Cardiac septum (tissue), 1 donor: ENCODE measurements around the gene KCP. TPM values are rescaled to one million over a fixed set of nuclear protein-coding genes. Genes with fewer than 3 reads are reported as not detected.
A peak's percentile ranks its signal among the peaks of the same experiment; 100 is the strongest.
"Not testable (repeated sequence)": the region's sequence is repeated elsewhere in the genome, so short reads cannot be mapped to it uniquely, and the experiment has no call there.

Source experiments
- DNase-seq: peaks from one replicate; pipeline ENCODE4 v3.0.0-alpha.2; 2020; ENCODE audit warnings: low spot score
- intact Hi-C: fragments of 100-400 bp; cut with DNase I; formaldehyde crosslinking; loops from one replicate; pipeline ENCODE4 v1.14.0; 2022
- total RNA-seq: library from RNA; stranded (reverse); fragmentation: NEBNext Ultra II Directional; extraction: Animal tissue kit (Norgen Biotek cat#: 25700); gene quantifications from one replicate; pipeline ENCODE4 v1.2.1, GENCODE V29; 2021
- donor health status: DM: no; HTN: no; CAD: no.

The KCP gene
- total RNA-seq, 1 donor from 2014 or later: 0.35 TPM

DNA sequence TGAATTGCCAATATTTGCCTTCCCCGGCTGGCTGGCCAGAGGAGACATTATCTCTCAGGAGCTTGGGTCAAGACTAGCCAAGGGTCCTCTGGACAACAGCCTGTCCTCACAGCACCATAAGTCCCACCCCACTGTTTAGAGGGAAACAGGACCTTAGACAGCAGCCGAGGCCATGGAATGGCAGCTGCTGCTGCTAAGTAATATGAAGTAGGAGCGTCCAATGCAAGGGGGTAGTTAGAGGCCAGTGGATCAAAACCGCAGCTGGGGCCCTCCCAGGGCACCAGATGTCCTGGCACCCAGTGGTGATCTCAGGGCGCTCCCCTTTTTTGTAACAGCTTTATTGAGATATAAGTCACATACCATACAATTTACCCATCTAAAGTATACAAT, 12.9 kb upstream of the KCP start:
- intact Hi-C loops: no loop called here
- peak; percentile 22 for DNase-seq

DNA sequence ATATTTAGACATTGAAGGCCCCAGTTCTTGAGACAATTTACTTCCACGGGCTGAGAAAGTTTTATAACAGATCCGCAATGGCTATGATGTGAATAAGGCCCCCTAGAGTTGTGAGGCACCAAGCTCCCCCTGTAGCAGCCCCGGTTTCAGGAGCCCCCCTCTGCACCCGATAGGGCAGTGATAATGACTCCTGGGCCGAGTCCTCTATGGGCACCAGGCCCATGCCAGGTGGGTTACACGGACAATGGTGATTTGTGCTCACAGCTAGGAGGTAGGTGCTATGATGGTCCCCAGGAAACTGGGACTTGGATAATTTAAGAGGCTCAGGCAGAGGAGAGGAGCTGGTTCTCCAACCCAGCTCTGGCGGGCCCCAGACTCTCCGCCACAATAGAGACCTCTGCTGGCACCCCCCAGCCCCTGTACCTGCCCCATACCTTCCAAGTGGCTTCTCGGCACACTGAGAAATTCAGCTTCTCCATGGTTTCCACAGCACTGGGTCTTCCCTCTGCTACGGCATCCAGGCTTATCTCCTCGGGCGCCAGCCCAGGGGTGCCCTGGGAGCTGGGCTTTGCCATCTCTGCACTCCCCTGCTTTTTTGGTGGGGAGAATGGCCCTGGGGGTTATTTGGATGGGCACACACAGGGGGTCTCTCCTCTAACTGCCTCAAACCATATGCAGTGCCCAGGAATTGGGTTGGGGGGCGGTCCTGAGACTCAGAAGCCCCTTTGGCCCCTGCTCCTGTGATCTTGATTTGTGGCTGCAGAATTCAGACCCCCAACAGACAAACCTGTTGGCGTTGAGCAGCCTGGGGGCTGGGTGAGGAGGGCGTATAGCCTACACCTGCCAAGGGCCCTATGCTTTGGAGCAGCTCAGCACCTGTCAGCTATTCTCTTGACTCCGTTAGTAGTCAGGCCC, 12.2 kb upstream of the KCP start:
- intact Hi-C loops: no loop called here
- DNase-seq: peak; percentile 57

DNA sequence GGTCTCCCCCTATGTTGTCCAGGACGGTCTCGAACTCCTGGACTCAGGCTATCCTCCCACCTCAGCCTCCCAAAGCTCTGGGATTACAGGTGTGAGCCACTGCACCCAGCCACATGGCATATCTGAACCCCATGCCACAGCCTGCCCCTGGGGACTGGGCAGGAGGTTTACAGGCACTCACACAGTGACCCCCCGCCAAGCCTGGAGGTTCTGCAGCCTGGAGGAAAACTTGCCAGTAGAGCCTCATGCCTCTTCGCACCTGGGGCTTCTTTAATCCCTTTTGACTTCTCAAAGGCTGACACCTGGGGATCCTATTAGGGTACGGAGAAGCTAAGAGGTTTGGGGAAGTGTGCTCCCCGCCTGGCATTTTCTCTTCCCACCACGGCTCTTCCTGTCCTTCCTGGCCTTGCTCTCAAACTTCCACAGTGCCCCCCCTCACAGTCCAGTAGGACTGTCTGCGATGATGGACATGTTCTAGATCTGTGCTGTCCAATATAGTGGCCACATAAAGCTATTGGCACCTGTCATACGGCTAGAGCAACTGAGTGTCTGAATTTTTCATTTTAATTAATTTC, 11.4 kb upstream of the KCP start:
- intact Hi-C loops: no loop called here
- DNase-seq: peak; percentile 71

DNA sequence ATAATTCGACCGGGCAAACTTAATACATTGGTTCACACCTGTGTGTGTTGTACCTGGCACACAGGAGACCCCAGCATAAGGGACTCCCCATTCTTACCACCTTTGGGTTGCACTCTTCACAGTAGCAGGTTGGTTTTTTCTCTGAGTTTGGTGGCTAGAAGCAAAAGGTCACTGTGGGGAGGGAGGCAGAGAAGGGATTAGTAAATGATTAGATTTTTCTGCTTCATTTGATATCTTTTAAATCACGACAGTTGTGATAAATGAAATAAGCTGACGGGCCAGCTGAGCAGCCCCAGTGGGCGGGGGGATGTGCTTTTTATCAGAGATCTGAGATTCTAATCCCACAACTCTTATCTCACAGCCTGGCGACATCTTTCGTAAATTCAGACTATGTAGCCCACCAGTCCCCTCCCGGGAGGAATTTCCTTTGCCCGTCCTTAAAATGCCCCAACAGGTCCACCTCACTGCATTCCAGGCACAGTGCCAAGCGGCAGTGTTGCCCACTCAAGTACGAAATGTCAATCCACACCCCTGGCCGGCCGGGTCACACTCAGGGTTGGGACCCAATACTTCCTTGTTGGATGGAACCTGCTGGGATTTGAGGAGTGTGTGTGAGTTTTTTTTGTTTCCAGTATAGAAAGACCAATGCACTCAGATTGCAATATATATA, 10.5 kb upstream of the KCP start:
- peak; percentile 61 for DNase-seq
- intact Hi-C loops: no loop called here

DNA sequence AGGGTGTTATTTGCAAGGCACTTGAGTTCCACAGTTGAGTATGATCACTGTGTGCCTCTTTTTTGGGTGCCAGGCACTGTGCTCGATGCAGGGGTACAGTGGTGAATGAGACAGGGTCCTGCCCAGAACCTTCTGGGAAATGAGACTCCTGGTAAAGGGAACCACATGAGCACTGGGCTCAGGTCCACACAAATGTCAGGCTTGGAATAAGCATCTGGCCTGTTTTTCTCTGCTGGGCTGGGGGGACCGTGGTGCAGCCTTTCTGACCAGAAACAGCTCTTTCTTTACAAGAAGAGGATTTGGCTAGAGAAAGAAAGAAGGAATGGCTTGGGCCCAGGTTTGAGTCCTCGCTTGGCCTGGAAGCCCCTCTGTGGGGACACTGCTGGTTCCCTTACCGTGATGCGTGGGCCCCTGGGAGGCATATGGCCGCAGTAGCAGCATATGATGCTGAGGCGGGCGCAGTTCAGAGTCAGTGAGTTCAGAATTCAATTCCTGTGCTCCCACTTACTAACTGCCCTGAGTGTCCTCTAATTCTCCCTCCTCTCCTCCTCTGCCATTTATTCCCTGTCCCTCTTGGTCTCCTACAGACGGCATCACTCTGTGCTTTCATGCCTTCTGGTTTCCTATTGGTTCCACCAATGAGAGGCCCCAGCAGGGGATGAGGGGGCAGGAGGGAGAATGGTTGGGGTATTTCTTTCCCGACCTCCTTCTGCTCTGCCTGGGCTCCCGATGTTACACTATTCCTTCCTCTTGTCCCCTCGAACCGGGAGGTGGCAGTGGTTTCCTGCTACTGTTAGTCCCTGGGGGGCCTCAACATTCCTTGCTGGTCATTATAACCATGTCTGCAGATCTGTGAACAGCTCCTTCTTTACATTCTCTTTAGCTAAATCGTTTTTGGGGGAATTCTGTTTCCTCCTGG, 9.6 kb upstream of the KCP start:
- intact Hi-C loops: no loop called here
- peak; percentile 41 for DNase-seq

DNA sequence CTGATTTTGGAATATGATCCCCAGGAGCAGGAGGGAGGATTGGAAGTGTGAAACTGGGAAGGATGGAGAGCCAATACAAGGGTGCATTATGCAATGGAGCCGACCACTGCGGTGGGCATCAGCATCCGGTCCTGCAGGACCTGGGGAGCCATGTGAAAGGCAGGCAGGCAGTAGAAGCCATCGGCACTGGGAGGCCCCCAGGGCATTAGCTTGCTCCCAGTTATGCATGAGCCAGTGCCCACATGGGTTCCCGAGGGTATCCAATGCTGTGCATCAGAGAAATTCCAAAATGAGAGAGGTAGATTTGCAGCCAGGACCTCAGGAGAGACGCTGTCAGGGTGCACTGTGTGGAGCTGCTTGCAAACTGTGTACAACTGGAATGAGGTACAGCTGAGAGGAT, 8.7 kb upstream of the KCP start:
- intact Hi-C loops: no loop called here
- peak; percentile 15 for DNase-seq

DNA sequence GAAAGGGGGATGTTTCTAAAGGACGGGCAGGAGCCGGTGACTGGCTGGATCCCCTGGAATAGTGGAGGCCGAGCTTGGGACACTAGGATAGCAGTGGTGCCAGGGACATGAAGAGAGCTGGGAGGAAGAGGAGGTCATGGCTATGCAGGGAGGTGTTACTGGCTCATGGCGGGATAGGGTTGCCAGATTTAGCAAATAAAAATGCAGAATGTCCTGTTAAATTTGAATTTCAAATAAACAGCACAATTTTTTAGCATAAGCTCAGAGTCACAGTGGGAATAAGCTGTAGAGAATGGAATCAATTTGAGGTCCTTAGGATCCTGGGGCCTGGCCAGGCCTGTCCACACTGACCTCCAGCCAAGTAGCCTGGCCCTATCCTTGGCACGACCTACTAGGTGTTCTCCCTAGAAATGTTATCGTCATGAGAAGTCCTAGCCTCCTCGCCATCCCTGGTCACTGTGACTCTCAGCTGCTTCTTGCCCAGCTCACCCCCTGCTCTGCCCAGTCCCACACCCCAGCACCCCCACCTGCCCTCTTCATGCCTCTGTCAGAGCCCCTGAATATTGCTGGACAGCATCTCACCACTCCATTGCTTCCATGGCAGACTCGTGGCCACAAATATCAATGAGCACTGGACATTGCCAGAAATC, 7.6 kb upstream of the KCP start:
- intact Hi-C loops: no loop called here

DNA sequence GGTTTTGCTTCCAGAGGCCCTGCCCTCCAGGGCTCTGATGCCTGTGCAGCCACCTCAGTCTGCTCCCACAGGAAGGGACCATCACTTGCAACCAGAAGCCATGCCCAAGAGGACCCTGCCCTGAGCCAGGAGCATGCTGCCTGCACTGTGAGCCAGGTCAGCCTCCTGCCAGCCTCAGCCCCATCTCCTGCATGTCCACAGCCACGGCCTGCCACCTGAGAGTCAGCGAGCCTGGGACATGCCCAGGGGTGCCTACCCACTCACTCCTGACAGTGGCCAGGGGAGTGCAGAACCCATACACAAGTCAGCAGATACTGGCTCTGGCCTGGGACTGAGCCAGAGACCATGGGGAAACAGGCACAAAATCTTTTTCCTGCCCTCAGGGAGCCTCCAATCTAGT, 6.6 kb upstream of the KCP start:
- peak; percentile 72 for DNase-seq

More for the DNA sequence above, 7.6 kb upstream of the KCP start:
- peak; percentile 20 for DNase-seq

DNA sequence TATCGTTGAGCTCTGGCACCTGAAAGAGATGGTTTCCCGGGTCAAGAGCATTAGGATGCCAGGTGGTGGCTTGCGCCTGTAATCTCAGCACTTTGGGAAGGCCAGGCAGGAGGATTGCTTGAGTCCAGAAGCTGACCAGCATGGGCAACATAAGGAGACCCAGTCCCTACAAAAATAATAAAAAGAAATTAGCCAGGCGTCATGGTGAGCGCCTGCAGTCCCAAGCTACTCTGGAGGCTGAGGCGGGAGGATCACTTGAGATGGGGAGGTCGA, 6.1 kb upstream of the KCP start:
- no peak for DNase-seq
- intact Hi-C loops: no loop called here

More for the DNA sequence above, 6.6 kb upstream of the KCP start:
- intact Hi-C loops: no loop called here

DNA sequence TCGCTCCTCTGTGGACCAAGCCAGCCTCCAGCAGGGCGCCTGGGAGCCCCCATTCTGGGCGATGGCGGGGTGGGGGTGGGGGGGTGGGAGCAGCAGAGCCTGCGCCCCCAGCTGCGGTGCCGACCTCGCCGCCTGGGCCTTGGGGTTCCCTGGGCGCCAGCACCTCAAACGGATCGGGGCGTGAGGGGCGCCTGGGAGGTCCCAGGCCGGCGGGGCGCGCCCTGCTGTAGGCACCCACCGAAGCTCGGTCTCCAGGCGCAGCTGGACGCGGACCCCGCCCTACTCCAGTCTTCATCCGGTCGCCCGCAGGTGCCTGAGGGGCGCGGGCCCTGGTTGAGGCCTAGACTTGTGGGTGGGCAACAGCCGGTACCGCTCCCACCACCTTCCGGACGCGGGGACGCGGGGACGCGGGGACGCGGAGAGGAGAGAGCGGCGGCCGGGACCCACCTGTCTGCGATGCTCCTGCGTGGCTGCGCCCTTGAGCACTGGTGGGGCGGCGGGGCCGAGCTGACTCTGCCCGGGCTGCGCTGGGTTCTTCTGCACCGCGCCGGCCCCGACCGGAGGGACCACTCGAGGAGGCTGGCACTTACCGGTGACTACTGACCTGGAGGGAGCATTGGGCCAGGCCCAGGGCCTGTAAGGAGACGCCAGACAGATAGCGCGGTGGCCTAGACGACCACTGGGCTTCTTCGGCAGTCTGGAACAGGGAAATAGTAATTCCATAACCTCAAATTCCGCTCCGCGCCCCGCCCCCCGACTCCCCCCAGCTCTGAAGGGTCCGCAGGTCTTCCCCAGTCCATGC, 5.5 kb upstream of the KCP start:
- DNase-seq: peak; percentile 39
- intact Hi-C loops: no loop called here

DNA sequence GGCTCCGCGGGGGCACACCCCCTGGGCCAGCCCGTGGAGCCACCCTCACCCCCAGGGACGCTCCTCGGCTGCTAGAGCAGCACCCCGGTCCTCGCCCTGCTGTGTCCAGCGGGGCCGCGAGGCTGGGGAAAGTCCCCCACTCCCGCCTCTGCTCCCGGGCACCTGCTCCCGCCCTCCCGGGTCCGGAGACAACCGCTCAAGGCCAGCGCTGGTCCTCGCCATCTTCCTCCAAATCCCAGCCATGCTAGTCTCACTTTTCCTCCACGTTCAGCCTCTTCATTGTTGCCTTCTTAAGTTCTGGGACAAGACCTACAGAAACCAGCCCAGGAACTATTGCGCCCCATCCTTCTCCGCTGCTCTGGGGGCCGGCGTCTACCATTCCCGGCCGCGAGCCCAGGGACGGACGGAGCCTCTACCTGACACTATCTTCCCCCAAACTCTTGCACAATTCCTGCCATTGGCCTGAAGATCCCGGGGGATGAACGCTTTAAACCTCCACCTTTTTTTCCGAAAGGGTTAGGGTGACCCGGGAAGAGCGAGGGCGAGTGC, 4.8 kb upstream of the KCP start:
- intact Hi-C loops: no loop called here
- DNase-seq: peak; percentile 51

DNA sequence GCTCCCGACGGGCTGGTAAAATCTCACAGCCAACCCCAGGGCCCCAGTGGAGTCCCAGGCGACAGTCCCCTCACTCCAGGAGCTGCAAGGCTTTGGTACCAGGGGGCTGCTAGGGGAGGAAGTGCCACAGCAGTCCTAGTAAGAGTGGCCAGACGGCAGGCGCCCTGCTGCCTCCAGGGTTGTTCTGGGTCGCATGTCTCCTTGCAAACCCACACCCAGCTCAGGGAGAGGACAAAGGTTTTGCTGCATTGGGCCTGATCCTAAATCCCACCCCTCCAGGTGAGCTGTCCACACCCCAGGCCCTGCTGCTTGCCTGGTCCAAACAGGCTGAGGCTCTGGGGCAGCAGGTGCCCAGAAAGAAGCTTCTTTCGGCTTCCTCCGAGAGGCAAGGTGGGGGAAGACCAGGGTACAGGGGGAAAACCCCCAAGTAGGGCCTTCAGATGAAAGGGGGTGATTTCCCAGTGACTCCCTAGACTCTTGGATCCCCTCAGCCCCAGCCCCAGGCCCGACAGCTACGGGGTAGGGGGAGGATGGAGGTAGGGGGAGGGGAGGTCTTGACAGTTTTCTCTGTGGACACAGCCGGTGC, 4.2 kb upstream of the KCP start:
- intact Hi-C loops: no loop called here
- DNase-seq: peak; percentile 46

DNA sequence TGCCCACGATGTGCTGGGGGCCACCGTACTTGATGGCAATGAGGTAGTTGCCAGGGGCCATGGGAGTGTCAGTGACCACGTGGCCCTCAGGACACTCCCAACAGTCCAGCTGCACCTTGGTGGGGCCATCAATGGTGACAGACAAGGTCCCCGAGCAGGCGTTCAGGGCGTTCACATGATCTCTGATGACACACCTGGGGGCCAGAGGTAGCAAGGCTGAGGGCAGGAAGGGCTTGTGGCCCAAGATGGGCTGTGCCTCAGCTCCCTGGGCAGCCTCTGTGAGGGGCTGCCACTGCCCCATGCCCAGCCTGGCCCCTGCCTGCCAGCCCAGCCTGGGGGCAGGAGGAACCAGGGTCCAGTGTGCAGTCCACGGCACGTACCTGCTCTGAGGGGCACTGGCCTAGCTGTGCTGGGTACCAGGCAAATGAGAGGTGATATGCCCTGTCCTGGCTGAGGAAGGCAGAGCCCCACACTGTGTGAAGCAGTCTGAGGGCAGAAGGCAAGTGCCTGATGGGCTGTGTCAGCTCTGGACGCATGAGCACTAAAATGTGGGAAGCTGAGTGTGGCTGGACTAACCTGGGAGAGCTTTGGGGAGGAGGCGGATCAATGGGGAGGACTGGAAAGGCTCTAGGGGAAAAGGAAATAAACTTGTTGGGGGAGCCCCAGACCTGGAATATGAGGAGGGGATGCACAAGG, 3.5 kb upstream of the KCP start:
- peak; percentile 59 for DNase-seq
- intact Hi-C loops: no loop called here

DNA sequence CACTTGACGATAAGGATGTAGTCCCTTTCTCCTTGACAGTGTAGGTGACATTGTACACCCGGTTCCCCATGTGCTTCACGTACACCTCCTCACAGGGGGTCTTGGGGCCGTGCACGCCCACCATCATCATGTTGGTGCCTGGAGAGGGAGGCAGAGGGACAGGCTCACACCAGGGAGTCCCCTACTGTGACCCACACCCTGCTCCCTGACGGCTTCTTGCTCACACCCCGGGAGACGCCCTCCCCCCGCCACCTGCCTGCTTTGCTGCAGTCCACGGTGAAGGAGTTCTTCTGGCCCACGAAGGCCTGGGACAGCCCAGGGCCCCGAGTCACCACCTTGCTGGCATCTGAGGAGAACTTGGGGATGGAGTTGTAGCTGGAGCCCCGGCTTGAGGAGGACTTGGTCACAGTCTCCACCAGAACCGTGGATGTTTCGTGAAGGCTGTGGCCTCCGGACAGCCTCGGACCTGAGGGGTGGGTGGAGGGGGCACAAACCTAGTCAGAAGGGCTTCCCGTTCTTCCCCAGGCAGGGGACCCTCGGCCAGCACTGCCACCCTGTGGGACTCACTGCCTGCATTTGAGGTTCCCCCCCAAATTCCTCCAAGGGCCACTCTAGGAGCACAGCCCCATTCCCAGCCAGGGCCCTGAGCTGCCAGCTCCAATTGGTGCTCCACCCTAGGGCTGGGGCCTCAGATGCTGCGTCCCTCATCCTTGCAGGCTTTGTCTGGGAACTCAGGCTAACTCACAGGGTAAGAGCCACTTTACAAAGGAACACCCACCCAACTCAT, 2.4 kb upstream of the KCP start:
- intact Hi-C loops: not testable (repeated sequence)
- DNase-seq: peak; percentile 41

DNA sequence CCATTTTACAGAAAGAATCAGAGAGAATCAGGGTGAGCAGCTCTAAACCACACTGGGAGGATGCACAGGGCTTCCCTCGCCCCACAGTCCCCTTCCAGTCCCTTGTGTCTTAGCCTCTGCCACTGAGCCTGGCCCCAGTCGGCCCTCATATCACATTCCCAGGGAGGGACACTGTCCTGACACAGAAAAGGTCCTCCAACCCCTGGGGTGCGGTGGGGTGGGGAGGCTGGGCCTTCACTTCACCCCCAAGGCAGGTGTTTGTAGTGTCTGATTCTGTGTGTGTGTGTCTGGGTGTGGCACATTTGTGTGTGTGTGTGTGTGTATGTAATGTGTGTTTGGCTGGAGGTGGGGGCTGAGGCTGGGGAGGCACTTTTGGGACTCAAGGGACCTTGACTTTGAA, 1.8 kb upstream of the KCP start:
- no peak for DNase-seq
- intact Hi-C loops: no loop called here

DNA sequence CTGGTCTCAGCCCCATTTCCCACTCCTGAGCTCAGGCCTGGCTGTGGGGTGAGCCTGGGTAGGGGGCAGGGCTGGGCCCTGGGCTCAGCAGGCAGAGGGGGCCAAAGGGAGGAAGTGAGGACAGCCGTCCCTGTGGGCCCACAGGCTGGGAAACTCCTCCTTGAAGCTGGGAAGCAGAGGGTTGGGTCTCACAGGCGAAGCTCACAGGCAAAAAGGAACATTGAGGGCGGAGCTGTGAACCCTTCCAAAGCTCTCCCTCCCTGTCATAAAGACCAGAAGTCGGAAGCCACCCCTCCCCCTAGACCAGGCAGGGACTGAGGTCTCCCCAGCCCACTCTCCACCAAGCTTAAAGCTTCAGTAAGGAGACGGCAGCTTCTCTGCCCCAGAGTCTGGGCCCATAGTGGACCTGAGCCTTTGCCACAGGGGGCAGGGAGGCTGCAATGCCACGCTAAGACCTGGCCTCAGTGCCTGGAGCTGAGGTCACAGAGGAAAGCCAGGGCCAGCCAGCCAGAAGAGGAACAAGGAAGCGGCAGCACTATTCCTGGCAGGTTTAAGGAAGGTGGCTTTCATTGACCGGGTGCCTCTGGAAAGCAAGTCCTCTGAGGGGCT, 1.0 kb upstream of the KCP start:
- no peak for DNase-seq
- intact Hi-C loops: no loop called here
